ENCODE data around the gene APOA4.
A peak's percentile ranks its signal among the peaks of the same experiment; 100 is the strongest.

Gene APOA4

DNA sequence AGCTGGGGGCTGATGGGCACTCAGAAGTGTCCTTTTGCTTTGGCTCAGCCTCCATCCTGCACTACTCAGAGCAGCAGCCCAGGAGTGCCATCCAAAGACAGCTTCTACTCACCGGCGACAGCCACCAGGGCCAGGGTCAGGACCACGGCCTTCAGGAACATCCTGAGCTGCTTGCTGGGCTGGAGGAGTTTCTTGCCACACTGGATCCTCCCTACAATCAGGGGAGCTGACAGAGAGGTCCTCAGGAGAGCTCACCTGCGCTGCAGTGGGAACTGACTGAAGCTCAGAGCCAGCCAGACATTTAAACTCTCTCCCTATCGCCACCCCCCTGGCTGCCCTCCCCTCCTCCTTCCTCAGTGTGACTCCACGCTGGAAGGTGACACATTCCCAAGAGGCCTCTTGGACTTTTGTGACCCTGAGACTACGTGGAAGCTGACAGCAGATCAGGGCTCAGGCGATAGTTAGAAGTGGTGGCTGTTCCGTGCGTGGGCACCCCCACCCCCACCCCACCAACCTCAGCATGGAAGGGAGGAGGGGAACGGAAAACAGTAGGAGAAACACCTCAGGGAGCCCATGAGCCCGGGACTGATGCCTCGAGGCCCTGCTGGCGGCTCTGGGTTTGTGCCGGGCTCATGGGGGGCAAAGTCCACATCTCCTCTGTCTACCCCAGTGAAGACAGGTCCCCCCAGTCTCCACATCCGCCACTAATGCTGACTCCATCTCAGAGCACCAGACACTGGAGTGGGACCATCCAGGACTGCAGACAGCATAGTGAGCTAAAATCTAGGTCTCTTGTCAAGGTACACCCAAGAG is at the start of gene APOA4:
TSS of gene APOA4 (minus strand) at position 274 of the 813 bp plus-strand sequence. CDS start at position 161, 113 bp downstream.
- DNase-seq (ENCODE audit: low spot score) = no peak

DNA sequence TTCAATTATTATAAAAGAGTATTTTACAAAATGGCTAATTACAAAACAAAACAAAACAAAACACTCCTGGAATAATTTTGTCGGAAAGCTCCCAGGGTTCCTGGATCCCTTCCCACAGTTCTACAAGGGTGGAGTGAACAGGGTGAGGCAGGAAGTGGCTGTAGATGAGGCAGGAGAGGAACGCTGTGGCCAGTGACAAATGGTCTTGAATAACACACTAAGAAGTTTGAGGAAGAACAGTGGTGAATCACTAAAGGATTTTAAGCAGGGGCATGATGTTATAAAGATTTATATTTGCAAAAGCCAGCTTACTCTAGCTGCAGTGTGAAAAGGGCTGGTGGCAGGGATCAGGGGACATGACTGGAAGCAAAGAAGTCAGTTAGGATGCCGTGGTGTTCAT is 48.1 kb upstream of the APOA4 start:
- DNase-seq (ENCODE audit: low spot score) = no peak

DNA sequence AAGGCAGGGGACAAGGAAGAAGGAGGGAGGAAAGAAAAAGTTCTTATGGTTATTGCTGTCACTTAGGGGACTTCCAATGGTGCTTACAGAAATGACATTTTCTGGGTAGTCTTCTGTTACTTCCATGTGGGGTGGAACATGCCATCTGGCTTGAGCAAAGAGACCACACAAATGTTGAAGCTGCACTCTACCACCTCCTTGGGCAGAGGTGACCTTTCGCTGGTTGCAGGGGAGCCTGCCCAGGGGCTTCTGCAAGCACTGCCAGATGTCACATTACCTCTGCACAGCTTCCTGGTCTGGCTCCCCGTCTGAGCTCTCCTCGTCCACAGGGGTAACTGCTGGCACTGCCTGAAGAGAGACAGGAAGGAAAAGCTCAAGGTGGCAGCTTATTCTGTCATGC is 47.0 kb upstream of the APOA4 start:
- DNase-seq (ENCODE audit: low spot score) = no peak

DNA sequence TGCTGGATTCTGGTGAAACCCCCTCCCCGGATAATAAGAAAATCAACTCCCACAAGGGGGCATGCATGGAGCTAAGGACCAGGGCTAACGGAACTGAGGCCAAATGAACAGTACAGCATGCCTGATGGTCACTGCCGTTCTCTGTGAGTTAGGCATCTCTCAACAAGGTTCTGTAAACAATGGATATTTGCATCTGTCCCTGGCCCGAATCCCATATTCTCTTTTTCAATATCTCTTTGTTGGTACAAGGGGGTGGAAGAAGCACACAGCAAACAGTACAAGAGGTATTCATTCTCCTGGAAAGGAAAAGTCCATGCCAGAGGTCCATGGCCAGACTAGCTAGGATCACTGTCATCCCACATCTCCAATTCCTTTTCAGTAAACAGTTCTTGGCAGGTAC is 46.5 kb upstream of the APOA4 start:
- DNase-seq (ENCODE audit: low spot score) = no peak

DNA sequence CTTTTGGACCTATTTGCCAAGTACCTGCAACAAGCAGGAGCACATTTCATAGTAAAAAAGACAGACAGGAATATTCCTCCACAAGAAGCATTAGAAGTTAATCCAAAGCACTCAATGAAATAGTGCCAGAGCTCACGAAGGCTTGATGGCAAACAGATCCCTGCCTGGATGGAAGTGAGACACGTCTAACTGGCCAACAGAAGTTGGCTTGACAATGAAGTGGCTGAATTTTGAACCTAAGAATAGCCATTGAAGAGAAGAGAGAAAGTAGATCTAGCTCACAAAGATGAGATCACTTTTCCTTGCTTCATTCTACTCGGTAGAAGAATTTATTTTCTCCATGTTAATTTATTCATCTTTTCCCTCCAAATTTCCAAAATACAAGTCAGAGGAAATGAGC is 45.0 kb upstream of the APOA4 start:
- DNase-seq (ENCODE audit: low spot score) = no peak

DNA sequence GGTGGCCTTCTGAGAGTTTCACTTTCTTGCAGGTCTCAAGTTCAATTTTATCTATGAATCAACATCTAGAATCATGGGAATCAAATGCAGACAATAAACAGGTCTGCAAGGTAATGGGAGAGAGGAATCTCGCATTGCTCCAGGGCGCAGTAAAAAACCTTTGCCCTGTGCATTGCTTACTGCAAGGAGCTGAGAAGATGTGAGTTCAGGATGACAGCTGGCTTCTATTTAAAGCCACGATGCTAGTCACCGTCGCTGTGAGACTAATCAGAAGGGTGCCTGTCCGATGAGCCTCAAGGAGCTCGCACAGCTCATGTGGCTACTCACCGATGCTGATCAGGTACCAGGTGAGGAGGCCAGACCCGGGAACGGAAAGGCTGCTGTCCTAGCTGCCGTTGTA is 44.5 kb upstream of the APOA4 start:
- no peak for DNase-seq (ENCODE audit: low spot score)

DNA sequence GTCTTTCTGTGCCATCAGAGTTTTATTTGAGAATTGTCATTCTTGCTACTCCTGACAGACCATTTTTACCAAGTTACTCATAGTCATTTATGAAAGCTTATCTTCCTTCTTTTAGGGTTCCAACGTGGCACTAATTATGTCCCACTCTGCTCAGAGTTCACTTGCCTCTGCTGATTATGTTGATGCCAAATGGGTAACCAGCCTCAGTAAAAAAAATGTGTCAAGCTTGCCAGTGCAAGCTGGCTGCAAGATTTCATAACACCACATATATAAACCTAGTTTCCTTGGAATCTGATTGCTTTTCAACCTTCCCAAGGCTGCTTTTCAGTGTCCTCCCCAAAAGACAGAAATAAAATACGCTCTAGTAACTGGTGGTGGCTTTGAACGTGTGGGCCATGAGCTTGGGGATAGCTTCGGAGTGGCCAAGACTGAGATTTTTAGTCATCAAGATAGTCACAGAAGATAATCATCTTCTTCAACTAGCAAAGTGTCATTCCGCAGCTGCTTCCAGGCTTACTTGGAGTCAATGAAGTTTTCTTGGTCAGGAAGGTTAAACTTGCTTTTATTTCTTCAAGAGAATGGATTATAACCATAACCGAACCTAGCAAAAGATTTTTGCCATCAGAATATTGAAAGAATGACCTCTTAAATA is 43.8 kb upstream of the APOA4 start:
- no peak for DNase-seq (ENCODE audit: low spot score)

DNA sequence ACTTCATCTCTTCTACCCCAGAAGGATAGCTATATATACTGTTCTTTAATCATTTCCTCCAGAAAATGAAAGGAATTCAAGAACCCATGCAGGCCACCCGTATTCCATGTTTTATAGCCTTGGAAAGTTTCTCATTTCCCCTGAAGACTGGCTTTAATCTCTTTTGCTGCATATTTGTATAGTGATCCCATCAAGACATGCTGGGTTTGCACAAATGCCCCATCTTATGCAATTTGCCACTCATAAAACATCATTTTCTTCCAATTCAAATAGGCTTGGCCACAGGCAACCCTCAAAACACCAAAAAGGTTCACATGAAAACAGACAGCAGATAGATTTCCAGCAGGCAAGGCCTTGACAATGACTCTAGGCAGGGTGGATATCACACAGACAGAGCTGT is 42.6 kb upstream of the APOA4 start:
- no peak for DNase-seq (ENCODE audit: low spot score)

DNA sequence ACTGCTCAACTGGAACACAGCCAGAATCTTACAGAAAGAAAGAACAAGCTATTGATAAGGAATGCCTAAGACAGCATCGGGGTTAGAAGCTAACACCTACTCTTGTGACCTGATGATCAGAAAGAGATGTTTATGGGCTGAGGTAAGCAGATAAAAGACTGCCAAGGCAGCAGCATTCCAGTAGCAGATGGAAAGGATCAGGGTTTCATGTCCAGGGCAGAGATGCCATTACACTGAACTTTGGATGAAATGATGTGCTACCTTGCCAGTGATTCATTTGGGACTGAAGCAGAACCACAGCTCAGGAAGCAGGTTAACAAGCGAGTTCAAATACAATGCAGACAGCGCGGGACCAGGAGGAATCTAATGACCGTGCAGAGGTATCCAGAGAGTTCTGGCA is 41.4 kb upstream of the APOA4 start:
- no peak for DNase-seq (ENCODE audit: low spot score)

DNA sequence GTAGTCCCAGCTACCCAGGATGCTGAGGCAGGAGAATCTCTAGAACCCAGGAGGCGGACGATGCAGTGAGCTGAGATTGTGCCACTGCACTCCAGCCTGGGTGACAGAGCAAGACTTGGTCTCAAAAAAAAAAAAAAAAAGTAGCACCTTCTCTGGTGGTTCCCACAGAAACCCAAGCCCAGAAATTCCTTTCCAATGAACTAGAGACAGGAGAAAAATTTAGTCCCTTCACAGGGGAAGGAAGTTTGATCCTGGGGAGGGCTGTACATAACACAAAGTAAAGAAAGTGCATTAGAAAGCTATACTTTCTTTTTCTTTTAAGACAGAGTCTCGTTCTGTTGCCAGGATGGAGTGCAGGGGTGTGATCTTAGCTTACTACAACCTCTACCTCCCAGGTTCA is 39.8 kb upstream of the APOA4 start:
- no peak for DNase-seq (ENCODE audit: low spot score)

DNA sequence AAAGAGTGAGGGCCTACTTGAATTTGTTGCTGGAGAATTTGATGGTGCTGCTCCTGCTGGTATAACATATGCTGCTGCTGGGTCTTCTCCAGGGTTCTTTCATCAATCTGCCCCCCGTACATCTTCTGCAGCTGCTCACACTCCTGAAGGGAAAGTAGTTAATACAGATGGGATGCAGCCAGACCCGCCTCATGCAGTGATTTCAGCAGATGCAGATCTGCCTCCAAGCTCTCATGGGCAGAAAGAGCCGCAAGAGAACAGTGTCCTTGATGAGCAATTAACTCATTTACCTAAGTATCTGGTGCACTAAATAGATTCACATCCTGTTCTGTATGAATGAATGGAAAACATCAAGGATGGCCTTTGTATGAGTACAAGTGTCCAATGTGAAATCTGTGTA is 39.1 kb upstream of the APOA4 start:
- DNase-seq (ENCODE audit: low spot score) = no peak

DNA sequence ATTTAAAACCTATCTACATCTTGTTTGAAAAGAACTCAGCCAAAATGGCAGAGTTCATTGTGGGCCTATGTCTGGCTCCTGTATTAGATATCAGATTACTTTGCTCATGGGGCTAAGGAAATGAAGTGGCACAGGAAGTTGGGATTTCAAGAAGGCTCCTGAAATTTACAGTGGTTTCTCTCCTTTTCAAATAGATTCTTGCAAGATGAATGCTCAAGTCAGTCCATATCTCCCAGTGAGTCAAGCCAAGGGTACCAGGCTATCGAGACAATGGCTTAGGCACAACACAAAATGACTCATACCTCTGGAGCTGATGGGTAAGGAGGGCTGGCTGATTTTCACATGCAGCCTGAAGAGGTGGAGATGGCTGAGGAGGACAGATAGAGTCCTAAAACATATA is 38.4 kb upstream of the APOA4 start:
- peak; percentile 26 for DNase-seq (ENCODE audit: low spot score)

DNA sequence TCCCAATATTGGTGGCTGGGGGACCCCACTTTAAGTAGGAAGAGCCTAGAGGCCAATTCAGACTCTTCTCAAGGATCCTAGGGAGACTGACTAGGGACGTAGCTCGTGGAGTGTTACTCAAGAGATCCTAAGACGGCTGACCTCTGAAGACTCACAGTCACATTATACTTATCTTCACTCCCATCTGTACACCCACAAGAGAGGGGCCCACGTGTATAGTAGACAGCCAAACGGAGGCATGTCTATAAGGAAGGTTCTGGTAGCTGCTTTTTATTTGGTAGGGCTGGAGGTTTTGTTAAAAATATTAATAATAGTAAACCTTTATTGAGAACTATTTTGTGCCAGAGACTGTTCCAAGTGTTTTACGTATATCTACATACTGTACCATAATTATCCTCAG is 37.2 kb upstream of the APOA4 start:
- no peak for DNase-seq (ENCODE audit: low spot score)

DNA sequence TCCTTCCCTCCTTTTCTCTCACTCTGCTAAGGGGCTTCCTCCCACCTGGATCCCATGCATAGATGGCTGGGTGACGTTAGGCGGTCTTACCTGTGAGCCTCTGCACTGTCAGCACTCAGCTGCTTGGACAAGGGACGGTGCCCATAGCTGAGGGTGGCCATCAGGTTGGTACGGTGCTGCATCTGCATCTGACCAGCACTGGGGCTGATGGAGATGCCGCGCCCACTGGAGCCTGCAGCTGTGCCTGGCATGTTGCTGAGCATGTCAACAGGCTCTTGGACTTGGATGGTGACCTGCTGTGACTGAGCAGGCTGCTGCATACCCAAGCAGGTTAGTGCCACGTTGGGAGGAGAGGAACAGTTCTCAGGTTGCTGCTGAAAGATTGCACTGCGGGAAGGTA is 36.1 kb upstream of the APOA4 start:
- no peak for DNase-seq (ENCODE audit: low spot score)

DNA sequence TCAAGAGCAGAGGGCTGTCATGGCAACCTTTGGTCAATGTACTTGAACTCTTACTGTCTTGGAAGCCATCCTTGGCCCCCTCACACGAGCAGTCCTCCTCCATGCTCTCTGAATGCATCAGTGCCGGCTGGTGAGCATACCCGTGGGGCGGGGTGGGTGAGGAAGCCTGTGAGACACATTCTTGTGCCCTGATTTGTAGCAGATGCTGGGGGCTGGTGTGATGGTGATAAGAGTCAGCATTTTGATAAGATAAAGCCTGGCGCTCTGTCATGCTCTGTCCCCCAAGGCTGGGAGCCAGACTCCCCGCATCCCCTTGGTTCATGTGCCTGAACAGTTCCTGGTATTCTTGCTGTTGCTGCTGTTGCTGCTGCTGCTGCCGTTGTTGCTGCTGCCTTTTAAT is 34.8 kb upstream of the APOA4 start:
- DNase-seq (ENCODE audit: low spot score) = no peak

DNA sequence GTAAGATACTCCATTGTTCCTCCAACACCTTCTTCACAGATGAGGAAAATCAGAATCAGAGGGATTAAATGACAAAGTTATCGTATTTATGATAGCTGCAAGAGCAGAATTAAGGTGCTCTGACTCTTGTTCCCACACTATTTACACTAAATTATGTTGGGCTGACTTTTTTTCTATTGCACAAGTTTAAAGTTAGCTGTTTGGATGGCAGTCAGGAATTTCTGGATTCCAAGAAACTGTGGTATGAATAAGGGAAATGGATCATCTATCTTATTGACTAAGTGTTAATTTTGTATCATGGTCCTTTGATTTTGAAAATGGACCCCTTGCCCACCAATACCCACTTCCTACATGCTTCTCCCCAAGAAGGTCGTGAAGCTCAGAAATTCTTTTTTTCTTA is 34.2 kb upstream of the APOA4 start:
- DNase-seq (ENCODE audit: low spot score) = no peak

DNA sequence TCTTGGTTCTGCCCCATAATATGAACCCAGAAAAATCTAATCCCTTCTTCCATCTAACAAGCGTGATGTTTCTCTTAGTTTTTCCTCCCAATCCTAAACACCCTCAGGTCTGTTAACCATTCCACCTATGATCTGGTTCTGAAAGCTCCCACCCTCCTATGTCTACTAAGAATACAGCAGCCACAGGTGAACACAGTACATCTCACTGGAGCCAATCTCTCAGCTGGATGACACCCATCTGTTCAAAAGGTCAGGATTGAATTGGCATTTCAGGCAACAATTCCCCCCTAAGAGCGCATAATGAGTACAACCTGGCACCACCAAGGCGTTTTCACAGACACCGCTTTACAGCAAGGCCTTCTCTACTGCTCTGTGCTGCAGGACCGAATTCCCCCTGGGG is 33.3 kb upstream of the APOA4 start:
- DNase-seq (ENCODE audit: low spot score) = no peak

DNA sequence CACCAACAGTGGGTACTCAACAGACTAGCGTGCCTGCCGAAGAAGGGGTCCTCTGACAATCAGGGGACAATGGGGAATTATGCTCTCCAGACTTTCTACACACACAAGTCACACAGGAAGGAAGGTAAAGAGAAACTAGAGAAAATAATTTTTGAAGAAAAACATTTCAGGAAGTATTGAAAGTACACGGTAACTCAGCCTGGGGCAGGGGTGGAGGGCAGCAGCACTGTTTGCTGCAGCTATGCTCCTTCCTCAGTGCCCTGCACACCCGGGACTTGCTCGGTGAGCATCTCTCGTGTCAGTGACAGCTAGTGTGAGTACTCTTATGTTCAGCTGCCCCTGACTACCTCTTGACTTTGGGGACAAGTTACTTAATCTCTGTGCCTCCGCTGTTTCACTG is 32.3 kb upstream of the APOA4 start:
- DNase-seq (ENCODE audit: low spot score) = no peak

DNA sequence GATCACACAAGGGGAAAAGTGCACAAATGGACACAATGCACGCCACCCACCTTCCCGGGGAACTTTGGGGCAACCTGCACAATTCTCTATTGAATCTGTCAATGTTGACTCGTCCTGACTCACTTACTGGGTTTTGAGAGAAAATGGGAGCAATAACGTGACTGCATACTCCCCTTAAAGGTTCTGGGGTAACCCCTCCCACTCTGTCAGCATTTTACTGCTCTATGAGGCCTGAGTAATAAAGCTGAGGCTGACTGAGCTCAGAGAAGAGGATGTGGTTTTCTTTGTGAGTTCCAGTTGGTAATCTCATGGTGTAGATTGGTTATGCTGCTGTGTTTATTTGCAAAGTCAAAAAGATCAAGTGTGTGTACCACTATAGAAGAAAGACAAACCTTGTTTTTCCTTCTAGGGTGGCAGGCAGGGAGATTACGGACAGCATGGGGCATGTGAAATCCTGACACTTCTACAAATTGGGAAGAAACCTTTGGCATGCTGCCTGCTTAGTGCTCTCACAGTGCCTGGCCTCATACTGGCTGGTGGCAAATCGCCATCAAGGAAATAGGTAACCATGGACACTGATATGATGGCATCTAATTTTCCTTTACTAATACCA is 30.5 kb upstream of the APOA4 start:
- DNase-seq (ENCODE audit: low spot score) = peak; percentile 63

DNA sequence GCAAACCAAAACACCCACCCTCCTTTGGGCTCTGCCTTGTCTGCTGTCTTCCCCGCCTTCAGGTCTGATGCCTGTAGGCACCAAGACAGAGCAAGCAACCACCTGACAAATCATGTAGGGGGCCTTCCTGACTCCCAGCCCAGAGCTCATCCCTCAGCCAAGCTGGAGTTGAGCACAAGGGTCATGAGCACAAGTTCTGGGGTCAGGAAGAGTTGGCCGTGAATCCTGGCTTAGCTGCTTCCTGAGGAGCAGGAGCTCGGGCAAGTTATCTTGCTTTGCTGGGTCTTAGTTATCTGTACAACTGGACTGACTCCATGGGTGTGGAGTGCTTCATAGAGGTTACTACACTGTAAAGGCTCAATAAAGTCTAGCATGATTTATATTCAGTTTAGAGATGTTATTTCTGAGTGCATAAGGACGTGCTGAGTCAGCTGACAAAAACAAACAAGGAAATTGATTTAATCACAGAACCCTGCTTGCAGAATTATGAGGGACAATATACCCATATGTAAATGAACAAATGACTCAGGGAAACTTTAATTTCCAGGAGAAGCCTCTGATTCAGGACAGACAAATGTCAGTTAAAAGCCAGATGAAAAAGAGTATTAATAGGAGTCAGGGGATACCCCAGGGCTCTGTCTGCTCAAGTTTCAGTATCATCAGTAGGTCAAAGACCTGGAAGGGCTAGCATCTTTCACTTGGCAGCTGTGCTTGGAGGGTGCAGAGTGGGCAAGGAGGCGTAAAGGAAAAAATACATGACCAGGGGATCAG is 29.3 kb upstream of the APOA4 start:
- peak; percentile 63 for DNase-seq (ENCODE audit: low spot score)

DNA sequence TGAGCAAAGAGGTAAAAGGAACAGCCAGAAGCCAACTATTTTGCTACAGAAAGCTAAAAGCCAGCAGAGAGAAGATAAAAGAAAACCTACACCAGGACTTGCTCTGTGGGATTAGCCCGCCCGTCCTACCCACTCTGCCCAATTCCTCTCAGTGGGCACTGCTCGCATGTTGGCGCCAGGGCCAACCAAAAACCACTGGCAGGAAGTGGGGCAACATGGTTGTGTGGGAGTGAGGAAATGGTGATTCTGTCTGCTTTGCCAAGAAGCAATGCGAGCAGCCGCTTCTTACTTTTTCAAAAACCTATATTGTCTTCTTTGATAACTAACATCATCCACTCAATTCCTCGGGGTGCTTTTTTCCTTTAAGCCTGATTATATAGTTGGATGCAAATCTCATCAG is 28.5 kb upstream of the APOA4 start:
- DNase-seq (ENCODE audit: low spot score) = no peak

DNA sequence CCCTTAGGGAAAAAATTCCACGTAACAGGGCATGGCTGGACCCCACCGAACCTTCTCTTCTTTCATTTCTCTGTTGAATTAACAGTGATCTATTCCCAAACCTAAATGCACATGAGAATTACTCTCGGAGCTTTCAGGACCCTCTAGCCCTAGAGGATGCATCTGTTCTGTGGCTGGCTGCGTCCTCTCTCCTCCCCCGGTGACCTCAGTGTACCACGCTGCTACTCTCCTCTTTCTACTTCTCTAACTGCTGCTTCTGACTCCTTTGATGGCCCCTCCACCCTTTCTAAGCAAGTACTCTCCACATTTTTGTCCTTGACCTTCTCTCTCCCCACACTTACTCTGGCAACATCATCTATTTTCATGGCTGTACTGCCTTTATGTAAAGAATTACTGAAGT is 26.4 kb upstream of the APOA4 start:
- DNase-seq (ENCODE audit: low spot score) = no peak

DNA sequence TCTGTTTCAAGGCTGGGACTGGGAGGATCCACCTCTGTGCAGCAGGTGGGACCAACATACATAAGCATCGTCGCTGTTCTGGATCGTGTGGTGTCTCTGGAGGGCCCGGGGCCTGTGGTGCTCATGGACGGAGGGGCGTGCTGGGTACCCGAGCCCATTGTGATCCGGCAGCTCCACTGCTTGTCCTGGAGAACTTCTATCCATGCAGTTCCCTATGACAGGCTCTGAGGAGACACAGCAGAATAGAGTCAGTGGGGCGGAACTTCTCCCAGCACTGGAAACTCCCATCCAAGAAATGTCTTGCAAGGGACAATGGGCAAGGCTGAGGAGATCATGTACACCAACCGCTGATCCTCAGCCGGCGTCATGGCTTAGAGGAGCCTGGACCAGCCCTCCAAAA is 26.0 kb upstream of the APOA4 start:
- DNase-seq (ENCODE audit: low spot score) = no peak

All from COLO829 (cell line).